ENCODE measurements around the gene SINHCAF. TPM values are rescaled to one million over a fixed set of nuclear protein-coding genes. Genes with fewer than 3 reads are reported as not detected.

Gene SINHCAF
- polyA plus RNA-seq, 1 donor from 2014 or later: 80.5 TPM

GRCh38 chr12:31326736-31327659 lies 1.0 kb upstream of the SINHCAF start:
- no peak for TF ChIP-seq REST (IDR thresholded peaks at IDR 0.05; ENCODE audit: borderline replicate concordance)
- no peak for TF ChIP-seq TAF1 (IDR thresholded peaks at IDR 0.05; ENCODE audit: low read depth)
- no peak for TF ChIP-seq EZH2 (IDR thresholded peaks at IDR 0.05; ENCODE audit: borderline replicate concordance, insufficient read depth, low read length, poor library complexity, severe bottlenecking)
- no peak for TF ChIP-seq POLR2AphosphoS5 (IDR thresholded peaks at IDR 0.05)
- no peak for TF ChIP-seq EP300 (conservative IDR thresholded peaks at IDR 0.05; ENCODE audit: poor library complexity, severe bottlenecking)
- TF ChIP-seq RAD21 (conservative IDR thresholded peaks at IDR 0.05): no peak
- no peak for TF ChIP-seq CTCF (IDR thresholded peaks at IDR 0.05; ENCODE audit: poor library complexity, severe bottlenecking)
- TF ChIP-seq MXI1 (conservative IDR thresholded peaks at IDR 0.05; ENCODE audit: poor library complexity, severe bottlenecking): no peak
- TF ChIP-seq SMC3 (conservative IDR thresholded peaks at IDR 0.05; ENCODE audit: poor library complexity): no peak
- H2AFZ ChIP-seq (ENCODE audit: low read depth, low read length): peak overlapping the region; percentile 81
- no peaks in the 10 kb centered on the region for H3K27me3 ChIP-seq (ENCODE audit: insufficient read depth, low read depth, low read length)
- peaks cover 20% of the 10 kb centered on the region for H3K79me2 ChIP-seq (replicated peaks; ENCODE audit: insufficient read depth, low read length)
- no peaks in the 10 kb centered on the region for H3K36me3 ChIP-seq (ENCODE audit: insufficient read depth, low read length)
- no peaks in the 10 kb centered on the region for H4K20me1 ChIP-seq (ENCODE audit: insufficient read depth)
- no peaks in the 10 kb centered on the region for H3K9me3 ChIP-seq (ENCODE audit: low read length)
- peak overlapping the region; percentile 81 for H3K9ac ChIP-seq (ENCODE audit: low read length)
- H3K4me2 ChIP-seq (ENCODE audit: low read length): peak overlapping the region; percentile 85
- peak overlapping the region; percentile 83 for H3K27ac ChIP-seq (ENCODE audit: low read length)
- no peaks in the 10 kb centered on the region for H3K9me2 ChIP-seq (ENCODE audit: insufficient read depth, low read length)
- H3K4me3 ChIP-seq (ENCODE audit: low read length): peak overlapping the region; percentile 90
- H3F3A ChIP-seq (ENCODE audit: insufficient read depth, low read length, poor library complexity, severe bottlenecking): peaks cover 8% of the 10 kb centered on the region

- H3K4me2 ChIP-seq (ENCODE audit: low read length): peak overlapping the region; percentile 85
- TF ChIP-seq MXI1 (conservative IDR thresholded peaks at IDR 0.05; ENCODE audit: poor library complexity, severe bottlenecking) (peak; percentile 64), SMC3 (conservative IDR thresholded peaks at IDR 0.05; ENCODE audit: poor library complexity) (no peak)
- no peaks in the 10 kb centered on the region for H3K27me3 ChIP-seq (ENCODE audit: insufficient read depth, low read depth, low read length)
- peaks cover 34% of the 10 kb centered on the region for H3K79me2 ChIP-seq (replicated peaks; ENCODE audit: insufficient read depth, low read length)
- peak overlapping the region; percentile 57 for H2AFZ ChIP-seq (ENCODE audit: low read depth, low read length)
- no peaks in the 10 kb centered on the region for H3K9me3 ChIP-seq (ENCODE audit: low read length)
- H3K36me3 ChIP-seq (ENCODE audit: insufficient read depth, low read length): no peaks in the 10 kb centered on the region
- no peaks in the 10 kb centered on the region for H4K20me1 ChIP-seq (ENCODE audit: insufficient read depth)
- H3F3A ChIP-seq (ENCODE audit: insufficient read depth, low read length, poor library complexity, severe bottlenecking): peaks cover 8% of the 10 kb centered on the region
- no peaks in the 10 kb centered on the region for H3K9me2 ChIP-seq (ENCODE audit: insufficient read depth, low read length)
- H3K9ac ChIP-seq (ENCODE audit: low read length): peak overlapping the region; percentile 81
- H3K27ac ChIP-seq (ENCODE audit: low read length): peak overlapping the region; percentile 83
- H3K4me3 ChIP-seq (ENCODE audit: low read length): peak overlapping the region; percentile 90
Observed at GRCh38 chr12:31325524-31325875, 450 bp downstream of the SINHCAF start.

All from neural cell (in vitro differentiated cells).